ENCODE results near the gene MYOF. TPM values are rescaled to one million over a fixed set of nuclear protein-coding genes. Genes with fewer than 3 reads are reported as not detected.

Gene MYOF
- total RNA-seq, 1 experiment from 2014 or later, result 376 TPM

- Histone ChIP-seq H3K36me3 (ENCODE audit: control insufficient read depth, insufficient read depth, low read length) (peaks cover 14% of the 10 kb centered on the region), H3K4me1 (ENCODE audit: control insufficient read depth, insufficient read depth, low read length) (no peaks in the 10 kb centered on the region), H3K9me3 (ENCODE audit: control insufficient read depth, insufficient read depth, low read depth, low read length) (no peaks in the 10 kb centered on the region), H3K27me3 (ENCODE audit: control insufficient read depth, insufficient read depth, low read length) (no peaks in the 10 kb centered on the region), H3K27ac (ENCODE audit: low read length) (no peak overlapping the region), H3K4me3 (ENCODE audit: low read depth in 2 of 2, low read length in 2 of 2) (no peak overlapping the region)
- no peak for TF ChIP-seq CTCF (IDR thresholded peaks at IDR 0.05)
- no peak for TF ChIP-seq SIN3A (IDR thresholded peaks at IDR 0.05; ENCODE audit: borderline replicate concordance, insufficient read depth, low read depth, low read length)
- TF ChIP-seq TCF7L2 (IDR thresholded peaks at IDR 0.05; ENCODE audit: low read depth, low read length), result no peak
- TF ChIP-seq REST (IDR thresholded peaks at IDR 0.05; ENCODE audit: insufficient read depth in 1 of 2, low read depth in 2 of 2, low read length in 1 of 2), result no peak
- no peak for TF ChIP-seq POLR2AphosphoS5 (IDR thresholded peaks at IDR 0.05; ENCODE audit: low read depth, low read length)
- intact Hi-C loops (cut with micrococcal nuclease; ENCODE audit: unreplicated experiment), result no loop called here
- CTCF ChIA-PET, result no interaction called here
- ATAC-seq (no peak), DNase-seq (ENCODE audit: low read depth, low spot score) (no peak)
- BruUV-seq (replicated peaks), result no TSS peak
- POLR2A ChIA-PET, result no interaction called here
- in situ Hi-C loops (cut with HindIII; ENCODE audit: low pct_unique_long_range_greater_than_20kb, low sequenced_read_pairs), result no loop called here
These were observed 69.3 kb downstream of the MYOF start for GRCh38 chr10:93412801-93413200.

DNA sequence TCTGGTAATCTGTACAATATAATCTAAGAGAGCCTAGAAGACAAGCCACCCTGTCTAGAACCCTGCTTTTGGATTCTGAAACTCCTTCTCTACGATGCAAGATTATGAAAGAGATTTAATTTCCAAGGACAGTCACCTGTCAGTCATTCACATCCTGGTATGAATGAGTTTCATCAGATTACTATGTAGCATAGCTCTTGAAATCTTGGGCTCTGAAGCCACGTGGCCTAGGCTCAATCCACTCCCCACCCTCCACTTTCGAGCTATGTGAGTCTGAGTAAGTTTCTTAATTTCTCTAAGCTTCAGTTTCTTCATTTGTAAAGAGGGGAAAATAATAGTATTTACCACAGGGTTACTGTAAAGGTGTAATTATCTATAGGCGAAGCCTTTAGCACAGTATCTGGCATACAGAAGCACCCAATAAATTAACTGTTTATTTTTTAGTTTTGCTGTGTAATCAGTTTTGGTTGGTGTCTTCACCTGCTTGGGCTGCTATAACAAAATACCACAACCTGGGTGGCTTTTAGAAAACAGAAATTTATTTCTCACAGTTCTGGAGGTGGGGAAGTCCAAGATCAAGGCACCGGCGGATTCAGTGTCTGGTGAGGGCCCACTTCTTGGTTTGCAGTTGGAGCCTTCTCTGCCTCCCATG lies 71.3 kb downstream of the MYOF start:
- ChIA-PET POLR2A (interaction anchor here (0.5 kb wide), 2 partner anchors 19 to 20 kb away, joined by 4 to 7 read pairs; no protein-coding TSS in a partner anchor), CTCF (no interaction called here)
- no peaks in the 10 kb centered on the region for H3K27me3 ChIP-seq (ENCODE audit: control insufficient read depth, insufficient read depth, low read length)
- intact Hi-C loops (cut with micrococcal nuclease; ENCODE audit: unreplicated experiment), result no loop called here
- no peak for ATAC-seq
- TF ChIP-seq REST (IDR thresholded peaks at IDR 0.05; ENCODE audit: insufficient read depth in 1 of 2, low read depth in 2 of 2, low read length in 1 of 2), result no peak
- TF ChIP-seq SIN3A (IDR thresholded peaks at IDR 0.05; ENCODE audit: borderline replicate concordance, insufficient read depth, low read depth, low read length), result no peak
- TF ChIP-seq TCF7L2 (IDR thresholded peaks at IDR 0.05; ENCODE audit: low read depth, low read length), result no peak
- no peak for TF ChIP-seq POLR2AphosphoS5 (IDR thresholded peaks at IDR 0.05; ENCODE audit: low read depth, low read length)
- no peak for TF ChIP-seq CTCF (IDR thresholded peaks at IDR 0.05)
- in situ Hi-C loops (cut with HindIII; ENCODE audit: low pct_unique_long_range_greater_than_20kb, low sequenced_read_pairs), result no loop called here
- no TSS peak for BruUV-seq (replicated peaks)
- H3K4me1 ChIP-seq (ENCODE audit: control insufficient read depth, insufficient read depth, low read length), result 0 out of 2 replicates have a peak, but pooled peaks cover 3% of the 10 kb centered on the region
- H3K4me3 ChIP-seq (ENCODE audit: low read depth in 2 of 2, low read length in 2 of 2), result no peak overlapping the region
- no peak for DNase-seq (ENCODE audit: low read depth, low spot score)
- 0 out of 2 replicates have a peak overlapping the region, but pooled peaks have one; percentile 18 for H3K27ac ChIP-seq (ENCODE audit: low read length)
- H3K36me3 ChIP-seq (ENCODE audit: control insufficient read depth, insufficient read depth, low read length), result peaks cover 18% of the 10 kb centered on the region
- no peaks in the 10 kb centered on the region for H3K9me3 ChIP-seq (ENCODE audit: control insufficient read depth, insufficient read depth, low read depth, low read length)
